Osteoblast (primary cell): ENCODE measurements around the gene MRPS22. TPM values are rescaled to one million over a fixed set of nuclear protein-coding genes. Genes with fewer than 3 reads are reported as not detected.
A peak's percentile ranks its signal among the peaks of the same experiment; 100 is the strongest.

Source experiments
- DNase-seq: peaks from one replicate; pipeline ENCODE4 v3.0.0; 2011; ENCODE audit warnings: low spot score, mixed read lengths; ENCODE audit not compliant: insufficient read length; ENCODE audit errors: missing footprints
- H2AFZ ChIP-seq: 2 replicates; pipeline ENCODE4 v1.6.0; 2011; ENCODE audit warnings: mild to moderate bottlenecking, low read length
- H3K27ac ChIP-seq: 2 replicates; pipeline ENCODE4 v1.5.1; 2011; ENCODE audit warnings: mild to moderate bottlenecking, low read depth, low read length, moderate library complexity
- H3K27me3 ChIP-seq: 2 replicates; pipeline ENCODE4 v1.6.0; 2012; ENCODE audit warnings: mild to moderate bottlenecking, control low read depth, inconsistent platforms, low read length, moderate library complexity; ENCODE audit not compliant: insufficient read depth
- H3K36me3 ChIP-seq: 2 replicates; pipeline ENCODE4 v1.5.1; 2011; ENCODE audit warnings: mild to moderate bottlenecking, low read length, control low read depth, moderate library complexity; ENCODE audit not compliant: insufficient read depth
- H3K4me1 ChIP-seq: 2 replicates; pipeline ENCODE4 v1.5.1; 2011; ENCODE audit warnings: mild to moderate bottlenecking, low read length, control low read depth, moderate library complexity; ENCODE audit not compliant: insufficient read depth
- H3K4me2 ChIP-seq: 2 replicates; pipeline ENCODE4 v1.6.0; 2011; ENCODE audit warnings: mild to moderate bottlenecking, low read length; ENCODE audit not compliant: insufficient read depth
- H3K4me3 ChIP-seq: fragments of 200-600 bp; sonication (generic); 3 replicates; pipeline ENCODE4 v1.5.1; 2012; ENCODE audit warnings: mild to moderate bottlenecking, low read length, inconsistent platforms; ENCODE audit not compliant: insufficient read depth
- H3K79me2 ChIP-seq: 2 replicates; pipeline ENCODE4 v1.6.0; 2012; ENCODE audit warnings: mild to moderate bottlenecking, low read length, control low read depth, inconsistent platforms; ENCODE audit not compliant: insufficient read depth
- H3K9me3 ChIP-seq: 2 replicates; pipeline ENCODE4 v1.5.1; 2011; ENCODE audit warnings: low read depth, low read length, control low read depth
- H4K20me1 ChIP-seq: 2 replicates; pipeline ENCODE4 v1.6.0; 2012; ENCODE audit warnings: mild to moderate bottlenecking, low read length, control low read depth; ENCODE audit not compliant: insufficient read depth
- CTCF ChIP-seq: IDR thresholded peaks from 2 replicates; pipeline ENCODE4 v1.5.1; 2011; ENCODE audit warnings: mild to moderate bottlenecking, low read depth, low read length, moderate library complexity; ENCODE audit errors: extremely low read depth
- total RNA-seq: library from RNA; depleted of rRNA; stranded (reverse); fragments of >200 nt; gene quantifications from 2 replicates; pipeline ENCODE4 v1.2.3, GENCODE V29; 2012

MRPS22 gene
- total RNA-seq, 1 donor = 65.1 TPM

GRCh38 chr3:139308560-139308959 is 35.3 kb upstream of the MRPS22 start:
- H3K4me1 ChIP-seq = peaks cover 57% of the 10 kb centered on the region

GRCh38 chr3:139309061-139309591 is 34.7 kb upstream of the MRPS22 start:
- no peaks in the 10 kb centered on the region for H3K79me2 ChIP-seq
- H2AFZ ChIP-seq = peak overlapping the region; percentile 40
- no peak overlapping the region for H3K4me3 ChIP-seq
- no peaks in the 10 kb centered on the region for H3K27me3 ChIP-seq
- DNase-seq = no peak
- peaks cover 54% of the 10 kb centered on the region for H3K4me1 ChIP-seq
- TF ChIP-seq CTCF = no peak
- peak overlapping the region; percentile 75 for H3K27ac ChIP-seq
- no peaks in the 10 kb centered on the region for H3K9me3 ChIP-seq
- H3K4me2 ChIP-seq = no peak overlapping the region
- H3K36me3 ChIP-seq = no peaks in the 10 kb centered on the region
- no peaks in the 10 kb centered on the region for H4K20me1 ChIP-seq

More at GRCh38 chr3:139308560-139308959, 35.3 kb upstream of the MRPS22 start:
- Histone ChIP-seq H3K36me3 (no peaks in the 10 kb centered on the region), H3K27ac (peak overlapping the region; percentile 75), H3K4me3 (no peak overlapping the region), H2AFZ (no peak overlapping the region), H3K79me2 (no peaks in the 10 kb centered on the region), H3K4me2 (no peak overlapping the region), H3K9me3 (no peaks in the 10 kb centered on the region), H4K20me1 (no peaks in the 10 kb centered on the region), H3K27me3 (no peaks in the 10 kb centered on the region)
- no peak for TF ChIP-seq CTCF
- DNase-seq = no peak

- Histone ChIP-seq H3K36me3 (no peaks in the 10 kb centered on the region), H3K79me2 (no peaks in the 10 kb centered on the region), H3K4me2 (peak overlapping the region; percentile 40), H3K4me3 (no peak overlapping the region), H3K27ac (peak overlapping the region; percentile 75), H2AFZ (no peak overlapping the region), H3K4me1 (peaks cover 50% of the 10 kb centered on the region), H4K20me1 (no peaks in the 10 kb centered on the region), H3K9me3 (no peaks in the 10 kb centered on the region), H3K27me3 (no peaks in the 10 kb centered on the region)
- no peak for TF ChIP-seq CTCF
- no peak for DNase-seq
Measured at GRCh38 chr3:139309880-139310279, 33.9 kb upstream of the MRPS22 start.

GRCh38 chr3:139310474-139310933 is 33.3 kb upstream of the MRPS22 start:
- TF ChIP-seq CTCF = no peak
- no peaks in the 10 kb centered on the region for H3K27me3 ChIP-seq
- no peaks in the 10 kb centered on the region for H4K20me1 ChIP-seq
- no peaks in the 10 kb centered on the region for H3K36me3 ChIP-seq
- peaks cover 50% of the 10 kb centered on the region for H3K4me1 ChIP-seq
- no peak overlapping the region for H3K4me3 ChIP-seq
- H3K27ac ChIP-seq = peak overlapping the region; percentile 75
- peak overlapping the region; percentile 38 for H2AFZ ChIP-seq
- no peaks in the 10 kb centered on the region for H3K9me3 ChIP-seq
- peak; percentile 93 for DNase-seq
- peak overlapping the region; percentile 40 for H3K4me2 ChIP-seq
- H3K79me2 ChIP-seq = no peaks in the 10 kb centered on the region
